ENCODE measurements around the gene PRPF19. TPM values are rescaled to one million over a fixed set of nuclear protein-coding genes. Genes with fewer than 3 reads are reported as not detected.

Gene PRPF19
- total RNA-seq, 1 experiment from 2014 or later, result 204 TPM

- TF ChIP-seq EZH2 (IDR thresholded peaks at IDR 0.05; ENCODE audit: borderline replicate concordance, low read depth, low read length, poor library complexity, severe bottlenecking), result no peak
- no peak for TF ChIP-seq CTCF (conservative IDR thresholded peaks at IDR 0.05; ENCODE audit: low read depth, low read length)
- Histone ChIP-seq H3K27me3 (replicated peaks; ENCODE audit: insufficient read depth, low read depth, low read length, poor library complexity) (no peaks in the 10 kb centered on the region), H3K27ac (ENCODE audit: low read depth, low read length, poor library complexity, severe bottlenecking) (peak within 1 kb of the TSS; percentile 85), H3K36me3 (ENCODE audit: insufficient read depth, low read length, poor library complexity, severe bottlenecking) (no peaks in the 10 kb centered on the region), H3K4me3 (ENCODE audit: low read depth, low read length, poor library complexity, severe bottlenecking) (peak within 1 kb of the TSS; percentile 91), H3K4me1 (ENCODE audit: insufficient read depth, low read length, poor library complexity, severe bottlenecking) (no peaks in the 10 kb centered on the region), H3K9me3 (ENCODE audit: low read depth, low read length, poor library complexity, severe bottlenecking) (no peaks in the 10 kb centered on the region)
- ChIA-PET CTCF (no interaction called here), POLR2A (ENCODE audit: low non-redundant PET) (no interaction called here)
- peak; percentile 98 for DNase-seq (ENCODE audit: low spot score)
- intact Hi-C loops (cut with micrococcal nuclease; ENCODE audit: unreplicated experiment), result no loop called here
- BruUV-seq (replicated peaks), result TSS peak; percentile 76
These were observed 64.4 kb downstream of the PRPF19 start, which contains the start of gene CCDC86 for GRCh38 chr11:60841797-60842667. TSS of gene CCDC86 (plus strand) at chr11:60842113. CDS start at chr11:60842125, 12 bp downstream.

Other genes starting within 250 kb of the PRPF19 start
- 1.4 and 1.5 TPM in 2 replicates for gene MS4A8, start 207.0 kb downstream of the PRPF19 start, total RNA-seq (2021)
- not detected in 2 replicates for gene MS4A18, start 181.9 kb downstream of the PRPF19 start, total RNA-seq (2021)
- not detected in 2 replicates for gene MS4A15, start 149.7 kb downstream of the PRPF19 start, total RNA-seq (2021)
- gene MS4A10, start 121.3 kb downstream of the PRPF19 start, total RNA-seq (2021), result not detected in 2 replicates
- gene CCDC86, start 64.5 kb downstream of the PRPF19 start, total RNA-seq (2021), result 137 and 188 TPM in 2 replicates
- 0.09 and 0.17 TPM in 2 replicates for gene PTGDR2, start 50.6 kb downstream of the PRPF19 start, total RNA-seq (2021)
- gene ZP1, start 39.0 kb downstream of the PRPF19 start, total RNA-seq (2021), result not detected in 2 replicates
- 139 and 169 TPM in 2 replicates for gene TMEM109, start 7.6 kb upstream of the PRPF19 start, total RNA-seq (2021)
- gene TMEM132A, start 17.9 kb upstream of the PRPF19 start, total RNA-seq (2021), result 140 and 147 TPM in 2 replicates
- gene SLC15A3, start 45.6 kb upstream of the PRPF19 start, total RNA-seq (2021), result not detected in 2 replicates
- gene CD6, start 65.1 kb upstream of the PRPF19 start, total RNA-seq (2021), result not detected in 2 replicates
- gene CD5, start 195.9 kb upstream of the PRPF19 start, total RNA-seq (2021), result not detected in 2 replicates

Measured in A673 (cell line).